Measurements from ENCODE around the gene NAALADL1.

Gene NAALADL1

DNA sequence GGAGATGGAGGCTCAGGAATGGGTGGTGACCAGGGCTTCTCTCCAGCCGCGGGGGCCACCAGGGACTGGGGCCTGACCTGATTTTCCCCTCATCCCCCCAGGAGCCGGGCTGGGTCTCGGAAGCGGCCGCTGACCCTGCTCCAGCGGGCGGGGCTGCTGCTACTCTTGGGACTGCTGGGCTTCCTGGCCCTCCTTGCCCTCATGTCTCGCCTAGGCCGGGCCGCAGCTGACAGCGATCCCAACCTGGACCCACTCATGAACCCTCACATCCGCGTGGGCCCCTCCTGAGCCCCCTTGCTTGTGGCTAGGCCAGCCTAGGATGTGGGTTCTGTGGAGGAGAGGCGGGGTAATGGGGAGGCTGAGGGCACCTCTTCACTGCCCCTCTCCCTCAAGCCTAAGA, 29.5 kb upstream of the NAALADL1 start:
- TF ChIP-seq, protein P1, sequence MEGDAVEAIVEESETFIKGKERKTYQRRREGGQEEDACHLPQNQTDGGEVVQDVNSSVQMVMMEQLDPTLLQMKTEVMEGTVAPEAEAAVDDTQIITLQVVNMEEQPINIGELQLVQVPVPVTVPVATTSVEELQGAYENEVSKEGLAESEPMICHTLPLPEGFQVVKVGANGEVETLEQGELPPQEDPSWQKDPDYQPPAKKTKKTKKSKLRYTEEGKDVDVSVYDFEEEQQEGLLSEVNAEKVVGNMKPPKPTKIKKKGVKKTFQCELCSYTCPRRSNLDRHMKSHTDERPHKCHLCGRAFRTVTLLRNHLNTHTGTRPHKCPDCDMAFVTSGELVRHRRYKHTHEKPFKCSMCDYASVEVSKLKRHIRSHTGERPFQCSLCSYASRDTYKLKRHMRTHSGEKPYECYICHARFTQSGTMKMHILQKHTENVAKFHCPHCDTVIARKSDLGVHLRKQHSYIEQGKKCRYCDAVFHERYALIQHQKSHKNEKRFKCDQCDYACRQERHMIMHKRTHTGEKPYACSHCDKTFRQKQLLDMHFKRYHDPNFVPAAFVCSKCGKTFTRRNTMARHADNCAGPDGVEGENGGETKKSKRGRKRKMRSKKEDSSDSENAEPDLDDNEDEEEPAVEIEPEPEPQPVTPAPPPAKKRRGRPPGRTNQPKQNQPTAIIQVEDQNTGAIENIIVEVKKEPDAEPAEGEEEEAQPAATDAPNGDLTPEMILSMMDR (IDR thresholded peaks at IDR 0.05; ENCODE audit: low read depth, low read length): no peak

DNA sequence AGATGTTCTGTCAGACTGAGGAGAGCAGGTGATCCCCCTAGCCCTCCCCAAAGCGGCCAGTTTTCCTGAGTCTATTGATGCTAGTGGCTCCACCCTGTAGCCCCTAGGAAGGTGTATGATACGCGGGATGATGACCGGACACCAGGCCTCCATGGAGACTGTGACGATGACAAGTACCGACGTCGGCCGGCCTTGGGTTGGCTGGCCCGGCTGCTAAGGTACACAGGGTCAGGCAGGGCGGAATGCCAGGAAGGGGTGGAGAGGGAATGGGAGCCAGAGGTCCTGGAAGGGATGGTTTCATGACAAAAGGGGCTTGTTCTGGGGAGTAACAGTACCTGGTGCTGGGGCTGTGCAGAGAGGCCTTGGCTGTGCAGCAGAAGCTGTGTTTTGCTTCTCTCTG, 28.9 kb upstream of the NAALADL1 start:
- H3K4me3 ChIP-seq (replicated peaks in 1 of 2; ENCODE audit: low read depth in 2 of 2, low read length in 2 of 2): no peak overlapping the region
- TF ChIP-seq, protein P1 (IDR thresholded peaks at IDR 0.05; ENCODE audit: low read depth, low read length): no peak
- no peak for DNase-seq (ENCODE audit: low read depth in 2 of 2)

More for the DNA sequence above, 29.5 kb upstream of the NAALADL1 start:
- DNase-seq (ENCODE audit: low read depth in 2 of 2): no peak
- H3K4me3 ChIP-seq (replicated peaks in 1 of 2; ENCODE audit: low read depth in 2 of 2, low read length in 2 of 2): no peak overlapping the region

DNA sequence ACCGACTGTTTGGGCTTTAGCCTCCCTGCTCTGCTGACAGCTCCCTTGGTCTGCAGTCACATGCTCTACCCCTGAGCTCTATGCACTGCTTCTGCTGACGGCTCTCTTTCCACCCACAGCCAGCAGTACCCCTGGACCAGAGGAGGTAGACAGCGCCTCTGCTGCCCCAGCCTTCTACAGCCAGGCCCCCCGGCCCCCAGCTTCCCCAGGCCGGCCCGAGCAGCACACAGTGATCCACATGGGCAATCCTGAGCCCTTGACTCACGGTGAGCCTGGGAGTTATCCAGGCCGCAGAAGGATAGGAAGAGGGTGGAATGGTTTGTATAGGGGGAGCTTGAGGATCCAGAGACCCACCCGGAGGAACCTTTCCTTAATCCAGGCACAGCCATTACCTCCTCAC, 28.5 kb upstream of the NAALADL1 start:
- no peak for DNase-seq (ENCODE audit: low read depth in 2 of 2)
- TF ChIP-seq, protein P1 (IDR thresholded peaks at IDR 0.05; ENCODE audit: low read depth, low read length): no peak
- no peak overlapping the region for H3K4me3 ChIP-seq (replicated peaks in 1 of 2; ENCODE audit: low read depth in 2 of 2, low read length in 2 of 2)

DNA sequence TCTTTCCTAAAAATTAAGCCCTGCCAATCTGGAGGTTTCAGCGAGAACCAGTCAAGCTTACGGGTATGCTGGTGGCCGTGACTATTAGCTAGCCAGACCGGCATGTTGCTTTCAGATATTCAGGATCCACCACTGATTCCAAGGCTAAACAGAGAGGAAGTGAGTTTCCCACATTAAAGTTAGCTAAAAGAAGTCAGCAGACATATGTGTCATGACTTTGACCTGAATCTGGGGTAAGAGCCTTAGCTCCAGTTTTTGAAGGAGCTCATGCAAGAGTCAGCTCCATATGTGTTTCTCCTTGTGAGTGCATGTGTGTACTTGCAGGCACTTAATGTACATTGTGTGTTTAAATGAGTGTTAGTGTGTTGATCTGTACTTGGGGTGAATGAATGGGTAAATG, 27.1 kb upstream of the NAALADL1 start:
- TF ChIP-seq, protein P1 (IDR thresholded peaks at IDR 0.05; ENCODE audit: low read depth, low read length): no peak
- no peak for DNase-seq (ENCODE audit: low read depth in 2 of 2)
- H3K4me3 ChIP-seq (replicated peaks in 1 of 2; ENCODE audit: low read depth in 2 of 2, low read length in 2 of 2): no peak overlapping the region

DNA sequence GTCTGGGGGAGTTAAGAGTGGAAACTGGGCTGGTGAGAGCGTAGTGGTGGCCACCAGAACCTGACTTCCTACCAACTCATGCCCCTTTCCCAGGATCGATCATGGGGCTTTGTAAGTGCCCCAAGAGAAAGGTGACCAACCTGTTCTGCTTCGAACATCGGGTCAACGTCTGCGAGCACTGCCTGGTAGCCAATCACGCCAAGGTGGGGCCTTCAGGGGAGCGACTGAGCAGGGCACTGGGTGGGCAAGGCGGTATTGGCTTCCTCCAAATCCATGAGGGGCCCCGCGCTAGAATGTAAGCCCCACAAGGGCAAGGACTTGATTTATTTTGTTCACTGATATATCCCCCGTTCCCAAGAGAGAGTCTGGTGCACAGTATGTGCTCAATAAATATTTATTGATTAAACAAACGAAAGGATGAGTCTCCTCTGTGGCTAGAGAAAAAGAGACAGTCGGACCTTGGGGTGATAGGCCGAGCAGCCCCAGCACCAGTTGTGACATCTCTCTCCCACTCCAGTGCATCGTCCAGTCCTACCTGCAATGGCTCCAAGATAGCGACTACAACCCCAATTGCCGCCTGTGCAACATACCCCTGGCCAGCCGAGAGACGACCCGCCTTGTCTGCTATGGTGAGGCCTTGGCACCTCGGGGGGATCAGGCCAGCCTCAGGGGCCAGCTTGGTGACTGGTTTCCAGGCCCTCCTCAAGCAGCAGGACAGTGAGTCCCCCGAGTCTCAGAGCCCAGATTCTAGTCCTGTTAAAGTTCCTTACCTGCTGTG, 26.4 kb upstream of the NAALADL1 start:
- no peak for DNase-seq (ENCODE audit: low read depth in 2 of 2)
- H3K4me3 ChIP-seq (replicated peaks in 1 of 2; ENCODE audit: low read depth in 2 of 2, low read length in 2 of 2): peak overlapping the region; percentile 81 to 91
- TF ChIP-seq, protein P1 (IDR thresholded peaks at IDR 0.05; ENCODE audit: low read depth, low read length): no peak

DNA sequence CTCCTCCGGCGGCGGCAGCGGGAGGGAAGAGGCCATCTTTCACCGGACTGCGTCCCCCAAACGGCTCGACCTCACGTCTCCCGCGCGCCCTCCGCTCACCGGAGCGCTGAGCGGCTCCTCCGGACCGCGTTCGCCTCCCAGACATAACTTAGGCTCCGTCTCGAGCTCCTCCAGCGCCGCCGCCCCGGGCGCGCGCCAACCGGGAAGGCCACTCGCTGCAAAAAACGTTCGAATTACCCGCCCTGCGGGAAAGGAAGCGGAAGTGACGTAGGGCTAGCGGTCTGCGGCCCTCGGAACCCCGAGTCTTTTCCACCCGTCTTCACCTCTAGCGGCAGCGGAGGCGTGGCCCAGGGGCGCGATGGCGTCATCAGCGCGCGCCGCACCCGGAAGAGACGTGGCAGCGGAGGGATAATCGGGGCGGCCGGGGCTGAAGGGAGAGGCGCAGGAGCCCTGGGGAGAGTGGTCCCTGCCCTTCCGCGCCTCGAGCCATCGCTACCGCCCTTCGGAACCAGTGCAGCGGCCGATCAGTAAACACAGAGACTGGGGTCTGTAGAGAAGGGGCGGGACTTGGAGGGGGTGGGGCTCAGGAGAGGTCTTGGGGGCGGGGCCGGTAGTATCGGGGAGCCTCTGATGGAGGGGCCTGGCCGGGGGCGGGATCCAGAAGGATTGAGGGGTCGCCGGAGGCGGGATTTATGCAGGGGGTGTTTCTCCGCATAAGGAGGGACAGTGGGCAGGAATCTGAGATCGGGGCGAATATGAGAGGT, 25.7 kb upstream of the NAALADL1 start, which contains the start of the genes CDCA5 and ZFPL1:
Gene CDCA5 (minus strand): TSS at position 207 of the 764 bp plus-strand sequence. CDS start 62 bp downstream, at position 145.
Gene ZFPL1 (plus strand): TSS at position 389 of the 764 bp plus-strand sequence. CDS start 477 bp downstream, outside the sequence.
- TF ChIP-seq, protein P1 (IDR thresholded peaks at IDR 0.05; ENCODE audit: low read depth, low read length): no peak
- DNase-seq (ENCODE audit: low read depth in 2 of 2): peak; percentile 96 to 97
- H3K4me3 ChIP-seq (replicated peaks in 1 of 2; ENCODE audit: low read depth in 2 of 2, low read length in 2 of 2): peak within 1 kb of the TSS; percentile 81 to 91

Measured in cardiac fibroblast (primary cell).